ENCODE measurements around the gene VDAC1. TPM values are rescaled to one million over a fixed set of nuclear protein-coding genes. Genes with fewer than 3 reads are reported as not detected.

The VDAC1 gene
- total and polyA plus RNA-seq, 2 donors (not counting 3 experiments of a cell fraction or from before 2014, with no cell fraction given): 116 to 247 TPM

- Histone ChIP-seq H3K9me3 (replicated peaks; ENCODE audit: control insufficient read depth, insufficient read depth, low read length) (no peaks in the 10 kb centered on the region), H3K4me2 (ENCODE audit: insufficient read depth, low read length) (peak within 1 kb of the TSS; percentile 85), H3K4me3 (replicated peaks in 1 of 3; ENCODE audit: insufficient read depth in 1 of 3, low read depth in 1 of 3, low read length in 3 of 3) (peak within 1 kb of the TSS; percentile 65 to 86 (median 74)), H4K20me1 (replicated peaks; ENCODE audit: control insufficient read depth, extremely low read depth, insufficient read depth, low read length) (no peaks in the 10 kb centered on the region), H3K9ac (replicated peaks; ENCODE audit: extremely low read depth, insufficient read depth, low read length) (peak within 1 kb of the TSS; percentile 81), H3K4me1 (ENCODE audit: control insufficient read depth, extremely low read depth, insufficient read depth, low read length) (peaks cover 6% of the 10 kb centered on the region), H3K79me2 (ENCODE audit: control insufficient read depth, insufficient read depth, low read length) (peaks cover 34% of the 10 kb centered on the region), H3K27ac (ENCODE audit: insufficient read depth, low read depth, low read length) (peak within 1 kb of the TSS; percentile 45), H3K36me3 (ENCODE audit: control insufficient read depth in 2 of 2, extremely low read depth in 1 of 2, insufficient read depth in 2 of 2, low read length in 2 of 2) (peaks cover 7 to 9% of the 10 kb centered on the region in 2 experiments), H3K9me1 (replicated peaks; ENCODE audit: control insufficient read depth, extremely low read depth, insufficient read depth, low read length) (no peaks in the 10 kb centered on the region), H2AFZ (ENCODE audit: low read depth, low read length) (peak within 1 kb of the TSS; percentile 32), H3K27me3 (ENCODE audit: control insufficient read depth in 2 of 2, insufficient read depth in 2 of 2, low read length in 2 of 2) (no peaks in the 10 kb centered on the region)
- POLR2A ChIA-PET: interaction anchor here (0.6 to 0.7 kb wide), 2 partner anchors 14 to 415 kb away, joined by 6 read pairs; no protein-coding TSS in a partner anchor
- BruUV-seq (replicated peaks): no TSS peak
- dilution Hi-C loops (cut with MboI; ENCODE audit: extremely low pct_ligation_motif_present, low sequenced_read_pairs) (no loop called here), intact Hi-C loops (cut with micrococcal nuclease) (loop anchor here (2.0 kb wide), 1 partner anchor 36 kb away; the partner anchor contains the start of gene VDAC1)
- DNase-seq (ENCODE audit: low read depth, low spot score) (peak; percentile 97), FAIRE-seq (peak; percentile 86)
- peak; percentile 9 for TF ChIP-seq JUN (IDR thresholded peaks at IDR 0.05; ENCODE audit: borderline replicate concordance, insufficient read depth, insufficient read length, low read depth)
- peak; percentile 82 for TF ChIP-seq POLR2AphosphoS5 (IDR thresholded peaks at IDR 0.05; ENCODE audit: insufficient read depth, low read depth, low read length)
- TF ChIP-seq MYC (IDR thresholded peaks at IDR 0.05; ENCODE audit: low read depth, low read length): no peak
- TF ChIP-seq FOS (IDR thresholded peaks at IDR 0.05; ENCODE audit: borderline replicate concordance, insufficient read depth, low read length): no peak
- no peak for TF ChIP-seq EZH2 (IDR thresholded peaks at IDR 0.05; ENCODE audit: borderline replicate concordance, low read depth, low read length, severe bottlenecking)
- TF ChIP-seq POLR2A (IDR thresholded peaks at IDR 0.05; ENCODE audit: low read depth, low read length): peak; percentile 78
- TF ChIP-seq CTCF (IDR thresholded peaks at IDR 0.05; ENCODE audit: extremely low read depth in 1 of 2, insufficient read depth in 1 of 2, low read depth in 1 of 2, low read length in 2 of 2): peak in 1 of 2 donors; percentile 9
- peak; percentile 54 for TF ChIP-seq MAX (IDR thresholded peaks at IDR 0.05; ENCODE audit: insufficient read depth, insufficient read length)
- TF ChIP-seq GATA2 (IDR thresholded peaks at IDR 0.05; ENCODE audit: insufficient read depth, insufficient read length, low read depth, low read length): no peak
- CTCF ChIA-PET: interaction anchor here (1.3 to 3.4 kb wide), 3 partner anchors 10 to 15 kb away, joined by 3 to 15 read pairs (median 5); no protein-coding TSS in a partner anchor
These were observed 36.4 kb downstream of the VDAC1 start, which contains the start of gene C5orf15 for GRCh38 chr5:133968204-133968980. Gene C5orf15 (minus strand): TSS chr5:133968625. CDS start chr5:133968584, 41 bp downstream.

All from endothelial cell of umbilical vein (primary cell).